Lower lobe of right lung (tissue), 2 donors: Measurements from ENCODE around the gene OSBPL2. TPM values are rescaled to one million over a fixed set of nuclear protein-coding genes. Genes with fewer than 3 reads are reported as not detected.

Experiments used
- ATAC-seq, 2 donors: fragments of 200-7000 bp; cut with Tn5 transposase; one replicate each; pipeline ENCODE4 v1.9.1; 2020 to 2022; ENCODE audit warnings: mild to moderate bottlenecking in 2 of 2, moderate library complexity in 2 of 2
- DNase-seq: peaks from one replicate; pipeline ENCODE4 v3.0.0-alpha.2; 2020
- H3K27ac ChIP-seq: fragments of 200-600 bp; one replicate; pipeline ENCODE4 v1.8.0; 2022
- H3K27me3 ChIP-seq: fragments of 200-600 bp; one replicate; pipeline ENCODE4 v1.8.0; 2022; ENCODE audit warnings: low read depth
- H3K36me3 ChIP-seq: fragments of 200-600 bp; one replicate; pipeline ENCODE4 v1.8.0; 2022; ENCODE audit warnings: mild to moderate bottlenecking
- H3K4me1 ChIP-seq: fragments of 200-600 bp; one replicate; pipeline ENCODE4 v1.8.0; 2022
- H3K4me3 ChIP-seq: fragments of 200-600 bp; one replicate; pipeline ENCODE4 v1.8.0; 2022; ENCODE audit warnings: mild to moderate bottlenecking
- H3K9me3 ChIP-seq: fragments of 200-600 bp; one replicate; pipeline ENCODE4 v1.8.0; 2022
- CTCF ChIP-seq: fragments of 200-600 bp; IDR thresholded peaks from one replicate; pipeline ENCODE4 v1.8.0; 2022; ENCODE audit warnings: antibody characterized with exemption, mild to moderate bottlenecking
- intact Hi-C: fragments of 100-400 bp; cut with DNase I; formaldehyde crosslinking; loops from one replicate; pipeline ENCODE4 v1.11.0; 2022
- total RNA-seq: library from RNA; stranded (reverse); fragmentation: NEBNext Ultra II Directional; extraction: Animal tissue kit (Norgen Biotek cat#: 25700); gene quantifications from one replicate; pipeline ENCODE4 v1.2.1, GENCODE V29; 2021
- donor health status: DM: no; HTN: yes; CAD: no; lungs with severe emphysema.

OSBPL2 gene
- total RNA-seq, 1 donor from 2014 or later, result 56.0 TPM

DNA sequence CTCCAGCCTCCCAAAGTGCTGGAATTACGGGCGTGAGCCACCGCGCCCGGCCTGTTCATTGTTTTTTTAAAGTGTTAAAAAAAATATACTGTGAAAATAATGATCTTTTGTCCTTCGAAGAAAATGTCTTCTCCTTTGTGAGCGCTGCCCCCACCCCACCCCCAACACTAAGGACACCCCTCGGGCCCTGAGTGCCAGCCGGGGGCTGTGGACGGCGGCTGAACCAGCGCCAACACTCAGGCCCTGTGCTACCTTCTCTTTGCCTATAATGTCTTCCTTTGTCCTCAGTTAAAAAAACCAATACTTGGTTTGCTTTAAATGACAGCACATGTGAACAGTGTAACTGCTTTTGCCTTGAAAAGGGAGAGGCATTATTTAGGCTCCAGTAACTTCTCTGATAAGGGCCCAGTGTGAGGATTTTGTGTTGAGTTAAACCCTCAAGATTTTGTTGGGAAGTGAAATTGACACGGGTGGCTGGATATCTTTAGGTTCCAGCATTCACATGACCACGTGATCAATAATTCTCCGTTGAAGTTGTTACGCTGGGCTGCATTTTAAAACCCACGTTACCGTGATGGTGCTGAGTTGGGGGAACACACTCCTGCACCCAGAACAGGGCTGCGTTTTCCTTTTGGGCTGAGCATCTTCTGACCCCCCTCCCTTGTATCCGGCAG, 54.9 kb downstream of the OSBPL2 start:
- TF ChIP-seq CTCF, result no peak
- peaks cover 80% of the 10 kb centered on the region for H3K36me3 ChIP-seq

DNA sequence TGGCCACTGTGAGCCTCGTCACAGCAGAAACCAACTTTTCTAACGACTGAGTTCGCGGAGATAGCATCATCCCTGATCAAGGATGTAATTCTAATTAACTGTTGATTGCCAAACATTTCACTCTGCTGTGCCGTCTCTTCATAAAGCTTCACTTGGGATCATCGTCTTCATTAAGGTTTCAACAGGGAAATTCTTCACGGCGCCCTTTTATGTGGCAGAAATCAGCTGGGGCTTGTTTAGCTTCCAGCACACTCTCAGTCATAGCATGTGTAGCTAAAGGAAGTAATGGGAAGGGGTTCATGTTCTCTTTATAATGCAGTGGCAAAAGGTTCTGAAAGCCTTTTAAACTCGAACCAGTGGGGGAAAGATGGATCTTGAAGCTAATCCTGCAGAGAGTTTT, 55.6 kb downstream of the OSBPL2 start:
- no peak for ATAC-seq
- DNase-seq, result no peak
- Histone ChIP-seq H3K4me1 (no peaks in the 10 kb centered on the region), H3K27ac (no peak overlapping the region), H3K27me3 (no peaks in the 10 kb centered on the region), H3K4me3 (no peak overlapping the region), H3K36me3 (peaks cover 81% of the 10 kb centered on the region), H3K9me3 (no peaks in the 10 kb centered on the region)
- intact Hi-C loops, result no loop called here
- no peak for TF ChIP-seq CTCF

More for the DNA sequence above, 54.9 kb downstream of the OSBPL2 start:
- no peak overlapping the region for H3K27ac ChIP-seq
- DNase-seq (no peak), ATAC-seq (no peak)
- H3K4me1 ChIP-seq, result no peaks in the 10 kb centered on the region
- H3K4me3 ChIP-seq, result no peak overlapping the region
- H3K27me3 ChIP-seq, result no peaks in the 10 kb centered on the region
- H3K9me3 ChIP-seq, result no peaks in the 10 kb centered on the region
- intact Hi-C loops, result no loop called here

DNA sequence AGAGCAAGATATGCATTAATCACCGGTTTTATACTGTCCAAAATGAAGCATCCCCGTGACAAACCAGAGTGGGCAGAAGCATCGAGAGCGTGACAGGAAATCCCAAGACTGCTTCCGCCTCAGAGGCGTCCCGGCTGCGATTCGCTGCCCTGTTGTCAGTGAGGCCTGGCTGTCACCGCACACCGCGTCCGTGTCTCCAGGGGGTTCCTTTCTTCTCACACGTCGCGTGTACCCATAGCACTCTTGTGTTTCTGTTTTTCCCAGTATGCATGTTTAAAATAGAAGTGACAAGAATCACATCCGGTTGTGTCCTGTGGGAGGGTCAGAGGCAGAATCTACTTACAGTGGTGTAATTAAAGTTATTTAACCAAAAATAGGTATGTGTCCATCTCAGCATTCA, 56.2 kb downstream of the OSBPL2 start:
- intact Hi-C loops, result no loop called here
- no peak for TF ChIP-seq CTCF
- Histone ChIP-seq H3K4me3 (no peak overlapping the region), H3K27ac (no peak overlapping the region), H3K27me3 (no peaks in the 10 kb centered on the region), H3K4me1 (no peaks in the 10 kb centered on the region), H3K9me3 (no peaks in the 10 kb centered on the region), H3K36me3 (peaks cover 75% of the 10 kb centered on the region)
- DNase-seq (no peak), ATAC-seq (no peak)

DNA sequence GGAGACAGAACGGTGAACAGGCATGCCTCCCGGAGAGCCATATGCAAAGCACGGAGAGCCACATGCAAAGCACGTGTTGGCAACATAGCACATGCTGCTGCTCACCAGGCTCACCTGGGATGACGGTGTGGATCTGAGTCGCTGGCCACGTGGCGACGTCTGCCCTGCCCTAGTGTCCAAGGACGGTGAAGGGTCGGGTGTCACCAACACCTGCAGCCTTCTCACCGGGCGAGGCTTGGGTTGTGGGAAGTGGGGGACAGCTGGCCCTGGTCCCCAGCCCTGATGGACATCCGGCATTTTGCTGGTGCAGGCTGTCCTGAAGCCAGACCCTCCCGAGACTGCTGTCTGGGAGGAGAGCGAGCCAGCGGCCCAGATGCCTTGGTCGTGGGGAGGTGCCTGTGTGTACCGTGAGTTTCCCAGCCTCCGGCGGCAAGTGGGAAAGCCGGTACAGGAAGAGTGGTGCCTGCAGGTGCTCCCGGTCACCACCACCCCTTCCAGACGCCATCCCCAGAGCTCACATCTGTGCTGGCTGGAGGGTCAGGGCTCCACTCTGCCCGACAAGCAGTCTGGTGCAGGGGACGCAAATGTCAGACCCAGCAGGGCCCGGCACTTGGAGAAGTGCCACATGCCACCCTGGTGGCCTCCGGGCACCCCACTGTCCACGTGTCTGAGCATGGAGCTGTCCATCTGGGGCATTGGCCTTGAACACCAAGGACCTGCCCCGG, 58.6 kb downstream of the OSBPL2 start:
- peaks cover 51% of the 10 kb centered on the region for H3K36me3 ChIP-seq
- H3K4me1 ChIP-seq, result no peaks in the 10 kb centered on the region
- DNase-seq (no peak), ATAC-seq (no peak)
- H3K4me3 ChIP-seq, result no peak overlapping the region
- intact Hi-C loops, result no loop called here
- no peaks in the 10 kb centered on the region for H3K27me3 ChIP-seq
- no peak for TF ChIP-seq CTCF
- no peaks in the 10 kb centered on the region for H3K9me3 ChIP-seq
- no peak overlapping the region for H3K27ac ChIP-seq

DNA sequence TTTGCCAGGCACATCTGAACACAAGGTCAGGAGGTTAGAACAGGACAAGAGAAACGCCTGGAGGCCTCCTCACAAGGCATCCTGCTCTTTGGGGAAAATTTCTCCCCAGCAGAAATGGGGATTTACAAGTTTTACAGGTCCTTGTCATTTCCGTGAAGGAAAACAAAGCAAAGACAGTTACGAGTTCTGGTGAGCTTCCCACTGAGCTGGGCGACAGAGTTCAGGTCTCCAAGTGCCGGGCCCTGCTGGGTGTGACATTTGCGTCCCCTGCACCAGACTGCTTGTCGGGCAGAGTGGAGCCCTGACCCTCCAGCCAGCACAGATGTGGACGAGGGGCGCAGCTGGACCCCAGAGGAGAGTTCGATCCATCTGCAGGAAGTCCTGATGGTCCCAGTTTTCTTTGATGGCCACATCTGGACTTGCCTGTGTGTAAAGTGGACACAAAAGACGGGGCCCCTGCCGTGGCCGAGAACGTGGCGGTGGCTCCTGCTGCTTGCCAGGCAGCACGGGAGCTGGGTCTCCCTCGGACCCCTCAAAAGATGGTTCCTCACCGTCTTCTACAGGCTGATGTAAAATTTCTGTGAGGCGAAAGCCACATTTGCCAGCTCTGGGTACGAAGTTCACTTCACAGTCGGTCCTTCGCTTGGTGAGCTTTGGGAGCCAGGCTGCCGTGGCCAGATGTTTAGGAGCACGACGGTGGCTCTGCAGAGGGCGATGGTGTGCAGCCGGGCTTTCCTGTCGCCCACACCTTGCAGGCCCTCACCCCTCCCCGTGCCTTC, 59.3 kb downstream of the OSBPL2 start:
- Histone ChIP-seq H3K27ac (no peak overlapping the region), H3K36me3 (peaks cover 46% of the 10 kb centered on the region), H3K4me1 (no peaks in the 10 kb centered on the region), H3K4me3 (no peak overlapping the region), H3K9me3 (no peaks in the 10 kb centered on the region), H3K27me3 (no peaks in the 10 kb centered on the region)
- DNase-seq (no peak), ATAC-seq (no peak)
- TF ChIP-seq CTCF, result no peak
- intact Hi-C loops, result no loop called here
